Pancreas (tissue), 10 donors: ENCODE data around the gene ZNF608. TPM values are rescaled to one million over a fixed set of nuclear protein-coding genes. Genes with fewer than 3 reads are reported as not detected.
A peak's percentile ranks its signal among the peaks of the same experiment; 100 is the strongest.

Experiments used
- ATAC-seq, 4 donors: fragments of 200-7000 bp; cut with Tn5 transposase; one replicate each; pipeline versions ENCODE4 v1.8.0 to v1.9.1; 2020; ENCODE audit warnings: mild to moderate bottlenecking in 4 of 4, moderate library complexity in 4 of 4
- DNase-seq, 6 donors: peaks; one replicate each; pipeline ENCODE4 v3.0.0-alpha.2; 2020
- FAIRE-seq: peaks from 2 replicates; lab custom pipeline; 2012; peaks lifted over from hg19 to GRCh38; lab: Jason Lieb, UNC
- H3K27ac ChIP-seq, 4 donors: fragments of 200-600 bp; sonication (generic); 1 replicate in 3 of 4; 2 replicates in 1 of 4; pipeline versions ENCODE4 v1.5.0 to v1.8.0; 2020
- H3K27me3 ChIP-seq, 4 donors: fragments of 200-600 bp; one replicate each; pipeline ENCODE4 v1.8.0; 2021
- H3K36me3 ChIP-seq, 3 donors: fragments of 200-600 bp; sonication (generic) in 1 of 3; one replicate each; pipeline versions ENCODE4 v1.5.0 to v1.8.0; 2020 to 2021
- H3K4me1 ChIP-seq, 3 donors: fragments of 200-600 bp; one replicate each; pipeline ENCODE4 v1.8.0; 2021
- H3K4me3 ChIP-seq, 4 donors: fragments of 200-600 bp; sonication (generic) in 2 of 4; one replicate each; pipeline versions ENCODE4 v1.5.0 to v1.8.0; 2020 to 2021
- H3K9me3 ChIP-seq, 4 donors: fragments of 200-600 bp; one replicate each; pipeline ENCODE4 v1.8.0; 2021
- WGBS, 2 donors: extraction: QIAGEN DNeasy Blood & Tissue Kit; methylation state at CpG; one replicate each; pipeline ENCODE4 v1.1.7; 2013; 5-methylcytosine and 5-hydroxymethylcytosine counted together
- intact Hi-C, 3 donors: fragments of 100-400 bp; cut with DNase I; formaldehyde crosslinking; loops; one replicate each; pipeline versions ENCODE4 v1.11.1 to v1.14.2; 2022
- polyA plus RNA-seq, 2 donors: library from polyadenylated mRNA; stranded (reverse); fragments of 200-250 nt; gene quantifications; one replicate each; pipeline ENCODE4 v1.2.3, GENCODE V29; 2013
- total RNA-seq, 6 donors: library from RNA; stranded (reverse); fragmentation: NEBNext Ultra II Directional in 4 of 6; extraction: Animal tissue kit (Norgen Biotek cat#: 25700) in 4 of 6; gene quantifications; one replicate each; pipeline versions ENCODE4 v1.2.1 to v1.2.4, GENCODE V29; 2021 to 2023
- TF ChIP-seq, protein P1 (sequence below), 4 donors: fragments of 200-600 bp; sonication (generic) in 3 of 4; IDR thresholded peaks; one replicate each; pipeline versions ENCODE4 v1.5.0 to v1.8.0; 2021; ENCODE audit warnings: antibody characterized with exemption in 4 of 4
- donor health status: healthy with polysubstance abuse.
- donor health status: DM: no; HTN: no; CAD: no; lungs with moderate emphysema.
- donor health status: DM: no; HTN: no; CAD: no.
- donor health status: control.
- donor health status: control.
- donor health status: Bipolar disorder and iron deficiency.
- donor health status: DM: yes; HTN: yes; CAD: no.
- donor health status: DM: no; HTN: no; CAD: no.
- donor health status: DM: no; HTN: no; CAD: no.
- donor health status: DM: yes; HTN: yes; CAD: no.

ZNF608 gene
- total and polyA plus RNA-seq, 8 donors, result 9.3 to 21.6 (median 12.3) TPM

DNA sequence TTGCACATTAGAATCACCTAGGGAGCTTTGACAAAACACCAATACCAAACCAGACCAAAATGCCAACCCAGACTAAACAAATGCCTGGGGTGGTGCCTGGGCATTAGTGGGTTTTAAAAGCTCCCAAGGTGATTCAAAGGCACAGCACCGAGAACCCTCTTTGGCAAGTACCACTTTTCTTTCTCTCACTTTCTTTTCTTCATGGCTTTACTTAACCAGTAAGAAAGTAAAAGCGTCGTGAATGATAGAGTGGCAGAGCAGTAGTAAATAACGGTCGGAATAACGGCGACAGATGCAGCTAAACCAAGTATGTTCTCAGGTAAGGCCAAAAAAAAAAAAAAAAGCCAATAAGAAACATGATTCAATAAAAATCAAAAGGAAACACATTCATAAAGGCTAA lies 49.5 kb downstream of the ZNF608 start:
- no peaks in the 10 kb centered on the region for H3K9me3 ChIP-seq
- WGBS, 2 donors, result 86 to 93% methylated on average over 7 of the region's 7 CpGs
- no peak for ATAC-seq
- intact Hi-C loops, result no loop called here
- H3K4me1 ChIP-seq, result peaks cover 10 to 32% (median 21%) of the 10 kb centered on the region in 3 donors
- H3K4me3 ChIP-seq, result no peak overlapping the region
- DNase-seq, result no peak
- no peaks in the 10 kb centered on the region for H3K27me3 ChIP-seq
- no peak for FAIRE-seq
- no peaks in the 10 kb centered on the region for H3K36me3 ChIP-seq
- TF ChIP-seq, protein P1, sequence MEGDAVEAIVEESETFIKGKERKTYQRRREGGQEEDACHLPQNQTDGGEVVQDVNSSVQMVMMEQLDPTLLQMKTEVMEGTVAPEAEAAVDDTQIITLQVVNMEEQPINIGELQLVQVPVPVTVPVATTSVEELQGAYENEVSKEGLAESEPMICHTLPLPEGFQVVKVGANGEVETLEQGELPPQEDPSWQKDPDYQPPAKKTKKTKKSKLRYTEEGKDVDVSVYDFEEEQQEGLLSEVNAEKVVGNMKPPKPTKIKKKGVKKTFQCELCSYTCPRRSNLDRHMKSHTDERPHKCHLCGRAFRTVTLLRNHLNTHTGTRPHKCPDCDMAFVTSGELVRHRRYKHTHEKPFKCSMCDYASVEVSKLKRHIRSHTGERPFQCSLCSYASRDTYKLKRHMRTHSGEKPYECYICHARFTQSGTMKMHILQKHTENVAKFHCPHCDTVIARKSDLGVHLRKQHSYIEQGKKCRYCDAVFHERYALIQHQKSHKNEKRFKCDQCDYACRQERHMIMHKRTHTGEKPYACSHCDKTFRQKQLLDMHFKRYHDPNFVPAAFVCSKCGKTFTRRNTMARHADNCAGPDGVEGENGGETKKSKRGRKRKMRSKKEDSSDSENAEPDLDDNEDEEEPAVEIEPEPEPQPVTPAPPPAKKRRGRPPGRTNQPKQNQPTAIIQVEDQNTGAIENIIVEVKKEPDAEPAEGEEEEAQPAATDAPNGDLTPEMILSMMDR (IDR thresholded peaks at IDR 0.05), result no peak
- peak overlapping the region in 2 of 4 donors; percentile 9 to 56 for H3K27ac ChIP-seq
